ENCODE measurements around the gene HSPA4L.

The HSPA4L gene

GRCh38 chr4:127868196-127868595 is 86.1 kb downstream of the HSPA4L start:
- FAIRE-seq (no peak), DNase-seq (ENCODE audit: low spot score) (no peak)

DNA sequence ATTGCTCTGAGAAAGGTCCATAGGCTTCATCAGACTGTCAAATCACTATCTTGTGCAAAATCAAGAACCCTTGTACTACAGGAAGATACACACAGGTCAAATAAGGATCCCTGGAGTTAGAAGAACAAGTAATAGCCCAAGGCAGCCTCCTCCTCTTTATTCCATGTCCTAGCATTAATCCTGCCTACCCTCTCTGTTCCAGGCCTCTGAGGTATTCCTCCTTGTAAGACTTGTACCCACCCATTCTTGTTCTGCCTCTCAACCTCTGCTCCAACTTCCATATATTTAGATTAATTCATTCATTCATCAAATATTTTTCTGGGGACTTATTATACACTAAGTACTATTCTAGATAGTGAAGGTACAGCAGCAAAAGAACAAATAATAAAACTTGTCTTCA is 88.2 kb downstream of the HSPA4L start:
- DNase-seq (ENCODE audit: low spot score): no peak
- no peak for FAIRE-seq

DNA sequence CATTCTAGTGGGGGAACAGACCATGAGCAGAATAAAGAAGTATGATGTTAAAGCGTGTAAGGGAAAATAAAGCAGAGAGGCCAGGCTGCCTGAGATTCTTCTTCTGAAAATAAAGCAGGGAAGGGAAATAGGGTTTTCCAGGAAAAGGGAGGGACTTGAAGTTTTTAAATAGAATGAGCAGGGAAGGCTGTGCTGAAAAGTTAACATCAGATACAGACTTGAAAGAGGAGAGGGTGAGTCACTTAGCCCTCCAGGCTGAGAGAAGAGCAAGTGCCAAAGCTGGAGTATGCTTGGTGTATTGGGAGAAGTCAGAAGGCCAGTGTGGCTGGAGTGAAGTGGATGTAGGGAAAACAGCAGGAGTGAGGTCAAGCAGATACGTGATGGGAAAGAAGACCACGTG is 88.6 kb downstream of the HSPA4L start:
- FAIRE-seq (no peak), DNase-seq (ENCODE audit: low spot score) (no peak)

DNA sequence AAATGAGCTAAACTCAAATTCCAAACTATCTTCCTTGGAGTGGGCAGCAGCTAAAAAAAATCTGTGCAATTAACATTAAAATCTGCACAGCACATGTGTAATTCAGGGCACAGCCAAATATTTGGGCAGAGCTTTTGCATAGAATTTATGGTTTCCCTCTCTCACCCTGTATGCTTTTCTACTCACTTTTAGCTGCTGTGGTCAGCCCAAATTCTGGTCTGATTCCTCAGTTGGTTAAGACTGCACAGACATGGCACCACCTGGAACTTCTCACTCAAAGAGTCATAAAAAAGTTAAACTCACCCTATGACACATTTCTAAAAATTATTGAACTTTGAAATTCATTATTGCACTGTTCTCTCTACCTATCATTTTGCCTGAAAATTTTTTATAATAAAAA is 93.7 kb downstream of the HSPA4L start:
- DNase-seq (ENCODE audit: low spot score) (no peak), FAIRE-seq (no peak)

DNA sequence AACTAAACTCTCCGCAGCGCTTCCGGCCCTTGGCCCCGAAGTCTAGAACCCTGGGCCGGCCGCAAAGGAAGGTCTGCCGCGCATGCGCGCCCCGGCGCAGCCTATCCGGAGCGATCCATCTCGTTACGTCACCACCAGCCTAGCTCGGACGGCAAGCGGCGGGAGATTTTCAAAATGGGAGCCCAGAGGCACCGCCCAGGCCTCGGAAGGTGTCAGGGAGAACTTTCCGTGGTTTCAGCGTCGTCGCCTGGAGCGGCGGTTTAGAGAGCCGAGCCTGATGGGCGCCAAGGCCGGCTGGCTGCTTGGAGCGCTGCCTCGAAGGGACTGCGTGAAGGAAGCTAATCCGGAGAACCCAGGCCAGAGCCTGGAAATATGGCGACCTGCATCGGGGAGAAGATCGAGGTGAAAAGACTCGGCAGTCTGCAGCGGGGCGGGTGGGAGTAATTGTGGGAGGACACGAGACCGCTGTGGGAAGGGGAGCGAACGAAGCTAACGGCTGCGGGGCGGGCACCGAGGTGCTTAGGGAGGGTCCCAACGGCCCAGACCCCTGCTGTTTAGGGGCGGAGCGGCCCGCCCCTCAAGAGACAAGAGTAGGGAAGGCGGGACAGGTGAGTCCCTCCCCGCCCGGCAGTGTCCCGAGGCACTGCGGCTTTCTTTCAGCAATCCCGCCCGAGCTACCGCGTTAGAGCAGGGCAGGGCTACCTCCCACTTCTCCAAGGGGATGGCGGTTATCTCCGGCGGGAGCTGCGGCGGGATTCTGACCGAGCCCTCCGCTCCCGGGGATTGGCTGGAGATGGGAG is 98.8 kb downstream of the HSPA4L start, which contains the start of gene PLK4:
PLK4 (plus strand) TSS at position 131 of the 800 bp plus-strand sequence; CDS start at position 373, 242 bp downstream.
- FAIRE-seq: no peak
- DNase-seq (ENCODE audit: low spot score): peak; percentile 94

- FAIRE-seq (no peak), DNase-seq (ENCODE audit: low spot score) (no peak)
These were observed 99.4 kb downstream of the HSPA4L start for GRCh38 chr4:127881563-127881864.

GRCh38 chr4:127888559-127888958 is 106.4 kb downstream of the HSPA4L start:
- DNase-seq (ENCODE audit: low spot score) (no peak), FAIRE-seq (no peak)

- no peak for FAIRE-seq
- DNase-seq (ENCODE audit: low spot score): no peak
These were observed 107.8 kb downstream of the HSPA4L start for GRCh38 chr4:127889903-127890302.
